Neural progenitor cell (in vitro differentiated cells): Measurements from ENCODE around the gene REPIN1.

Experiments used
- EZH2 ChIP-seq: fragments of 200-600 bp; sonication (generic); IDR thresholded peaks from 2 replicates; pipeline ENCODE4 v1.6.1; 2017; ENCODE audit warnings: antibody characterized with exemption, mild to moderate bottlenecking, moderate library complexity
- EZH2phosphoT487 ChIP-seq: fragments of 200-600 bp; sonication (generic); IDR thresholded peaks from 2 replicates; pipeline ENCODE4 v1.6.1; 2017; ENCODE audit warnings: antibody characterized with exemption
- TF ChIP-seq, protein P1 (sequence below): fragments of 200-600 bp; sonication (generic); IDR thresholded peaks from 2 replicates; pipeline ENCODE4 v1.5.1; 2017; ENCODE audit warnings: antibody characterized with exemption, mild to moderate bottlenecking

DNA sequence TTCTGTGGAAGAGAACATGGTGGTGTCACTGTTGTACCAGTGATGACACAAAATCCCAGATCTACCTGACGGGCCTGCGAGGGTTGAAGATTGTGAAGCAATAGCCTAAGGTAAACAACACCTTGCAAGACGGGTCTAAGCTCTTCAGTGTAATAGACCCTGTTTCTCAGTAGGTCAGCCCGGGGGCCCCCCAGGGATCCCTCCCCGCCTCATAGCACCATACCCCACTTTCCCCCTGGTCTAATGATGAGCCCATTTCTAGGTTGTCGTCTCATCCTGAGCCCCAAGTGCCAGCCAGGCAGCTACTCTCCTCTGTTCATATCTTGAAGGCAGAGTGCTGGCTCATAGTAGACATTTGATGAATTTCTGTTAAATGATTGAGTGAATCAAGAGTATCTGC, 42.7 kb upstream of the REPIN1 start:
- TF ChIP-seq, protein P1, sequence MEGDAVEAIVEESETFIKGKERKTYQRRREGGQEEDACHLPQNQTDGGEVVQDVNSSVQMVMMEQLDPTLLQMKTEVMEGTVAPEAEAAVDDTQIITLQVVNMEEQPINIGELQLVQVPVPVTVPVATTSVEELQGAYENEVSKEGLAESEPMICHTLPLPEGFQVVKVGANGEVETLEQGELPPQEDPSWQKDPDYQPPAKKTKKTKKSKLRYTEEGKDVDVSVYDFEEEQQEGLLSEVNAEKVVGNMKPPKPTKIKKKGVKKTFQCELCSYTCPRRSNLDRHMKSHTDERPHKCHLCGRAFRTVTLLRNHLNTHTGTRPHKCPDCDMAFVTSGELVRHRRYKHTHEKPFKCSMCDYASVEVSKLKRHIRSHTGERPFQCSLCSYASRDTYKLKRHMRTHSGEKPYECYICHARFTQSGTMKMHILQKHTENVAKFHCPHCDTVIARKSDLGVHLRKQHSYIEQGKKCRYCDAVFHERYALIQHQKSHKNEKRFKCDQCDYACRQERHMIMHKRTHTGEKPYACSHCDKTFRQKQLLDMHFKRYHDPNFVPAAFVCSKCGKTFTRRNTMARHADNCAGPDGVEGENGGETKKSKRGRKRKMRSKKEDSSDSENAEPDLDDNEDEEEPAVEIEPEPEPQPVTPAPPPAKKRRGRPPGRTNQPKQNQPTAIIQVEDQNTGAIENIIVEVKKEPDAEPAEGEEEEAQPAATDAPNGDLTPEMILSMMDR = no peak
- TF ChIP-seq EZH2phosphoT487 (no peak), EZH2 (no peak)
